SK-N-SH (cell line): Measurements from ENCODE around the gene OR1J1.

Experiments used
- CHD2 ChIP-seq: fragments of 150-350 bp; IDR thresholded peaks from 2 replicates; pipeline ENCODE4 v1.6.1; 2018; ENCODE audit warnings: low read length; ENCODE audit not compliant: partially characterized antibody
- CTCF ChIP-seq: fragments of 200-600 bp; sonication (generic); IDR thresholded peaks from 2 replicates; pipeline ENCODE4 v1.6.1; 2017; ENCODE audit warnings: antibody characterized with exemption, mild to moderate bottlenecking, moderate library complexity
- EZH2phosphoT487 ChIP-seq: fragments of 200-600 bp; sonication (generic); IDR thresholded peaks from 2 replicates; pipeline ENCODE4 v1.6.1; 2017; ENCODE audit warnings: low read depth, mixed run types, mild to moderate bottlenecking, antibody characterized with exemption, moderate library complexity, borderline replicate concordance
- GABPA ChIP-seq: IDR thresholded peaks from 2 replicates; pipeline ENCODE4 v1.4.0; 2012; ENCODE audit warnings: low read depth, mild to moderate bottlenecking
- GATA2 ChIP-seq: sonication (generic); formaldehyde crosslinking; IDR thresholded peaks from 2 replicates; pipeline ENCODE4 v1.5.0; 2020; ENCODE audit warnings: mild to moderate bottlenecking, missing genetic modification reagents
- MAX ChIP-seq: IDR thresholded peaks from 2 replicates; pipeline ENCODE4 v1.4.0; 2012; ENCODE audit warnings: low read depth
- REST ChIP-seq: IDR thresholded peaks from 2 replicates; pipeline ENCODE4 v1.6.1; 2012; ENCODE audit warnings: mild to moderate bottlenecking, low read depth, low read length, moderate library complexity
- RXRA ChIP-seq: IDR thresholded peaks from 2 replicates; pipeline ENCODE4 v1.4.0; 2012; ENCODE audit warnings: low read depth, mild to moderate bottlenecking, borderline replicate concordance
- SMC3 ChIP-seq: IDR thresholded peaks from 2 replicates; pipeline ENCODE4 v1.6.1; 2012; ENCODE audit warnings: low read depth, low read length, improper control_type of control experiment
- TAF1 ChIP-seq: IDR thresholded peaks from 2 replicates; pipeline ENCODE4 v1.6.1; 2012; ENCODE audit warnings: low read depth, mild to moderate bottlenecking, low read length, moderate library complexity, borderline replicate concordance
- USF2 ChIP-seq: fragments of 150-350 bp; IDR thresholded peaks from 2 replicates; pipeline ENCODE4 v1.6.1; 2017; ENCODE audit warnings: antibody characterized with exemption, low read length, low read depth, borderline replicate concordance
- ZBTB33 ChIP-seq: IDR thresholded peaks from 2 replicates; pipeline ENCODE4 v1.4.0; 2012; ENCODE audit warnings: low read depth, borderline replicate concordance

GRCh38 chr9:122453677-122454135 is 24.0 kb downstream of the OR1J1 start:
- TF ChIP-seq TAF1 (no peak), CTCF (no peak), RXRA (no peak), CHD2 (no peak), SMC3 (no peak), USF2 (no peak), GATA2 (CRISPR knock-in tag) (no peak), GABPA (no peak), REST (no peak), MAX (no peak), ZBTB33 (no peak), EZH2phosphoT487 (no peak)
